Neuronal stem cell (in vitro differentiated cells): ENCODE measurements around the gene MBP.

Source experiments
- DNase-seq: peaks from one replicate; pipeline ENCODE4 v3.0.0-alpha.2; 2013; ENCODE audit warnings: low spot score
- H2AFZ ChIP-seq: one replicate; pipeline ENCODE4 v1.6.1; 2013; ENCODE audit warnings: mild to moderate bottlenecking, low read length, inconsistent platforms
- H2AK5ac ChIP-seq: 2 replicates; pipeline ENCODE4 v1.6.1; 2013; ENCODE audit warnings: low read depth, mild to moderate bottlenecking, inconsistent platforms, low read length, moderate library complexity, mixed read lengths
- H2BK120ac ChIP-seq: 2 replicates; pipeline ENCODE4 v1.6.1; 2013; ENCODE audit warnings: low read depth, mild to moderate bottlenecking, inconsistent platforms, low read length, moderate library complexity, mixed read lengths
- H2BK12ac ChIP-seq: one replicate; pipeline ENCODE4 v1.6.1; 2013; ENCODE audit warnings: low read length, inconsistent platforms
- H2BK15ac ChIP-seq: 2 replicates; pipeline ENCODE4 v1.6.1; 2013; ENCODE audit warnings: mild to moderate bottlenecking, low read length, inconsistent platforms, mixed read lengths
- H2BK5ac ChIP-seq: one replicate; pipeline ENCODE4 v1.6.1; 2013; ENCODE audit warnings: inconsistent platforms, mild to moderate bottlenecking, low read length, moderate library complexity
- H3K14ac ChIP-seq: one replicate; pipeline ENCODE4 v1.6.1; 2013; ENCODE audit warnings: low read length, inconsistent platforms
- H3K18ac ChIP-seq: 2 replicates; pipeline ENCODE4 v1.6.1; 2013; ENCODE audit warnings: low read length, inconsistent platforms
- H3K23ac ChIP-seq: 2 replicates; pipeline ENCODE4 v1.6.1; 2013; ENCODE audit warnings: low read depth, mild to moderate bottlenecking, mixed read lengths, low read length, inconsistent platforms; ENCODE audit not compliant: poor library complexity
- H3K27ac ChIP-seq: replicated peaks from 3 replicates; pipeline ENCODE4 v1.5.1; 2013; ENCODE audit warnings: low read length, inconsistent platforms
- H3K27me3 ChIP-seq, 3 experiments: 2 replicates each; pipeline ENCODE4 v1.6.1; 2013; ENCODE audit warnings: low read length in 3 of 3, mild to moderate bottlenecking in 2 of 3, inconsistent platforms in 1 of 3, low read depth in 1 of 3, mixed read lengths in 1 of 3, moderate library complexity in 1 of 3; ENCODE audit not compliant: control insufficient read depth in 3 of 3, insufficient read depth in 3 of 3
- H3K36me3 ChIP-seq, 2 donors: replicated peaks in 1 of 2; 2 replicates each; pipeline ENCODE4 v1.6.1; 2013; ENCODE audit warnings: low read length in 2 of 2; ENCODE audit not compliant: control insufficient read depth in 2 of 2, insufficient read depth in 2 of 2
- H3K4ac ChIP-seq: 2 replicates; pipeline ENCODE4 v1.6.1; 2013; ENCODE audit warnings: inconsistent platforms, mild to moderate bottlenecking, low read length, moderate library complexity
- H3K4me1 ChIP-seq, 2 donors: 1 replicate in 1 of 2; 2 replicates in 1 of 2; pipeline ENCODE4 v1.6.1; 2013; ENCODE audit warnings: low read length in 2 of 2, low read depth in 1 of 2; ENCODE audit not compliant: control insufficient read depth in 2 of 2, insufficient read depth in 1 of 2
- H3K4me2 ChIP-seq: one replicate; pipeline ENCODE4 v1.6.1; 2013; ENCODE audit warnings: mild to moderate bottlenecking, low read length, inconsistent platforms; ENCODE audit not compliant: insufficient read depth, poor library complexity, severe bottlenecking
- H3K4me3 ChIP-seq, 2 donors: 2 replicates each; pipeline ENCODE4 v1.5.1; 2013; ENCODE audit warnings: low read length in 2 of 2, mild to moderate bottlenecking in 2 of 2, inconsistent platforms in 1 of 2, moderate library complexity in 1 of 2
- H3K79me1 ChIP-seq: one replicate; pipeline ENCODE4 v1.6.1; 2013; ENCODE audit warnings: low read depth, mild to moderate bottlenecking, inconsistent platforms, low read length, moderate library complexity
- H3K9ac ChIP-seq: one replicate; pipeline ENCODE4 v1.6.1; 2013; ENCODE audit warnings: mild to moderate bottlenecking, low read depth, low read length, inconsistent platforms; ENCODE audit not compliant: poor library complexity
- H3K9me3 ChIP-seq, 2 donors: replicated peaks in 1 of 2; 2 replicates each; pipeline versions ENCODE3 to v1.6.1; 2013; ENCODE audit warnings: low read length in 2 of 2, mild to moderate bottlenecking in 2 of 2, inconsistent platforms in 1 of 2, low read depth in 1 of 2, mixed read lengths in 1 of 2, moderate library complexity in 1 of 2; ENCODE audit not compliant: control insufficient read depth in 2 of 2, insufficient read depth in 1 of 2
- H4K8ac ChIP-seq: one replicate; pipeline ENCODE4 v1.6.1; 2013; ENCODE audit warnings: low read depth, mild to moderate bottlenecking, inconsistent platforms, low read length, moderate library complexity
- H4K91ac ChIP-seq: one replicate; pipeline ENCODE4 v1.6.1; 2013; ENCODE audit warnings: low read length, low read depth, mild to moderate bottlenecking, inconsistent platforms; ENCODE audit not compliant: poor library complexity
- WGBS, 2 donors: extraction: QIAGEN DNeasy Blood & Tissue Kit; methylation state at CpG; one replicate each; pipeline ENCODE4 v1.1.7; 2013; ENCODE audit warnings: missing lambda C conversion rate in 2 of 2, mixed read lengths in 1 of 2; ENCODE audit not compliant: insufficient read length in 2 of 2, insufficient replicate concordance in 1 of 2; ENCODE audit errors: extremely low coverage in 2 of 2; 5-methylcytosine and 5-hydroxymethylcytosine counted together

Gene MBP

DNA sequence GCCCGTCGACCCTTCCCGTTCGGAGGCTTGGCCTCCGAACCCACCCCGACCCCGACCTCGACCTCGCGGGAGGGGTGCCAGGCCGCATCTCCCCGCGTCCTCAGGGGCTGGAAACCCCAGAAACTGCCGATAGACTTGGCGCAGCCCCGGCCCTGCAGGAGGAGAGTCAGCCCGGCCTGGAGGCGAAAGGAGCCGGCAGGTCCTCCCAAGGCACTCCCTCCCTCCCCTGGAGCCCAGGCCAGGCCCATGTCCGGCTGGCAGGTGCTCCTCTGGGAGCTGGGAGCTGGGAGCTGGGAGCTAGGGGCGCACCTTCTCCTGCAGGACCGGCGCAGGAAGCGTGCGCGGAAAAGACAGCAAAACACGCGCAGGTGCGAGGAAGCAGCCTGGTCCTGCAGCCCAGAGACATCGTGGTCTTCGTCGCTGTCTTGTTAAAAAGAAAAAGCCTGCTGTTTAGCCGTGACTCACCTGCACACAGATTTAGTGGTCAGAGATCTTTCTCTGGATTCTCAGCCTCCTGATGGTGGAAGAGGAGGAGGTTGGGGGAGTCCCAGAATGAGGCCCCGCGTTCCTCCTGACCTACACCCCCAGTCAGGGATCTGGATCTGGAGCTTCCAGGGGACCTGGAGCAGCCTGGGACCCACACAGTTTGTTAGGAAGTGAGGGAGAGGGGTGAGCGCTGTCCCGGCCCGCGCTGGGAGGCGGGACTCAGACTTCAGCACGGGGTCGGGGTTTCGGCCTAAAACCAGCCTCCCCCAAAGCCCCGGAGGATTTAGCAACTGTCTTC lies 660 bp upstream of the MBP start:
- WGBS, 2 donors = no CpG with 5 or more reads among the region's 44 CpGs
- Histone ChIP-seq H2AK5ac (no peak overlapping the region), H3K27me3 (peaks cover 16 to 82% (median 42%) of the 10 kb centered on the region in 3 experiments), H3K79me1 (no peaks in the 10 kb centered on the region), H3K9me3 (no peaks in the 10 kb centered on the region), H2BK5ac (no peak overlapping the region), H4K8ac (no peak overlapping the region), H2BK15ac (no peak overlapping the region), H4K91ac (no peak overlapping the region), H3K4me2 (peak overlapping the region; percentile 99), H3K36me3 (no peaks in the 10 kb centered on the region), H3K4me1 (peaks cover 0 to 4% of the 10 kb centered on the region in 2 donors), H3K14ac (peak overlapping the region; percentile 90), H2BK120ac (no peak overlapping the region), H3K9ac (peak overlapping the region; percentile 51), H3K18ac (peak overlapping the region; percentile 48), H2BK12ac (no peak overlapping the region), H3K4me3 (peak overlapping the region in 1 of 2 donors; percentile 86), H3K23ac (no peak overlapping the region), H2AFZ (peak overlapping the region; percentile 92), H3K27ac (no peak overlapping the region), H3K4ac (no peak overlapping the region)
- no peak for DNase-seq

DNA sequence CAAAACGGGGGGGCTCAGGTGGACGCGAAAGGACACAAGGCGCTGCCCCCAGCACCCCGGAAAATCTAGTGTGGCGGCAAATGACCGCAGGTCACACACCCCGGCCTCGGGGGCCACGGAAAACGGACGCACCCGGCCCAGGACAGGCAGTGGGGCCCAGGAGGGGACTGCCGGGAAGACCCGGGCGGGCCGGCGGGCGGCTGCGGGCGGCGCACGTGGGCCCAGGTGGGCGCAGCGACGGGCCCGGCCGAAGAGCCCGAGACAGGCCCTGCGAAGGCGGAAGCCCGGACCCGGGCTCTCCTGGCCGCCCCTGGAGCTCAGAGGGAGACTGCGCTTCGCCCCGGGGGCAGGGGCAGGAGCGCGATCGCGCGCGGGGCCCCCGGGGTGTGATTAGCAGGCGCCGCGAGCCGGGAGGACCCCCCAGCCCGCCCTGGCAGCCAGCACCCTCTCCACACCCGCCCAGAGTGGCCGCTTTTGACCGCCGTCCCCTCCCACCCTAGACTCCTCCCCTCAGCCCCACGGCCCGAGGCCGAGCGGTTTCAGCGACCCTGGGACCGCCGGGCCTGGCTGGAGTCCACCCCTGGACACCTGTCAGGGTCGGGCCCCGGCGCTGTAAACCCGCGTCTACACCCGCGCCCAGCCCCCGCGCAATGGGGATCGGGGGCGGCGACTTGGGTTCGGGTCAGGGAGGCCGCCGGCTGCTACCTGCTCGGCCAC lies 773 bp downstream of the MBP start:
- no peak overlapping the region for H2BK5ac ChIP-seq
- peak overlapping the region; percentile 24 to 86 for H3K4me3 ChIP-seq
- peaks cover 16 to 85% (median 42%) of the 10 kb centered on the region in 3 experiments for H3K27me3 ChIP-seq
- H3K14ac ChIP-seq = peak overlapping the region; percentile 21
- no CpG with 5 or more reads among the region's 76 CpGs for WGBS, 2 donors
- no peaks in the 10 kb centered on the region for H3K36me3 ChIP-seq
- H2BK120ac ChIP-seq = no peak overlapping the region
- no peak overlapping the region for H3K4ac ChIP-seq
- no peak for DNase-seq
- no peak overlapping the region for H2BK12ac ChIP-seq
- peak overlapping the region; percentile 99 for H3K4me2 ChIP-seq
- H4K8ac ChIP-seq = no peak overlapping the region
- H3K27ac ChIP-seq = no peak overlapping the region
- H2AK5ac ChIP-seq = no peak overlapping the region
- H2BK15ac ChIP-seq = peak overlapping the region; percentile 42
- H4K91ac ChIP-seq = no peak overlapping the region
- H3K18ac ChIP-seq = peak overlapping the region; percentile 86
- peaks cover 0 to 4% of the 10 kb centered on the region in 2 donors for H3K4me1 ChIP-seq
- no peaks in the 10 kb centered on the region for H3K79me1 ChIP-seq
- H3K23ac ChIP-seq = no peak overlapping the region
- H3K9me3 ChIP-seq = no peaks in the 10 kb centered on the region
- H2AFZ ChIP-seq = peak overlapping the region; percentile 92
- H3K9ac ChIP-seq = peak overlapping the region; percentile 78

DNA sequence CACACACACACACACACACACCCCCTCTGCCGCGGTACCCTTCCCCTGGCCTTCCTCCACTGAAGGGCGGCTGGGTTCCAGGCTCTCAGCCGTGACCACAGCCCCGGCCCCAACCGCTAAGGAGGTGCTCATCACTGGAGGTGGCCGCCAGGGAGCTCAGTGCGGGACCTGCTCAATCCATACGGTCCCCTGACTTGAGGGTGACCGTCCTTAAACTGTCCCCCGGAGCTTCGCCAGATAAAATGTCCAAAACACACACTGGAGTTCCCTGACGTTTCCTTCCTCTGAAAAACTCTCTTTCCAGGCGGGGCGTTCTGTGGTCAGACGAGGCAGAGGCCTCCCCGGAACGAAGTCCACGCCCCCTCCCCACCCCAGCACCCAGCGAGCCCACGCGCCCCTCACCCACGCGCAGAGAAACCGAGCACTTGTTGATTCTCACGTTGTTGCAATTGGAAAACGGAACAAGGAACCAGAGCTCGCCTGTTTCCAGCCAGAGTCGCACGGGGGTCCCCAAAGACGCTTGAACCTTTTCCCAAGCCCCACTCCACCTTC lies 1.4 kb downstream of the MBP start:
- Histone ChIP-seq H3K36me3 (no peaks in the 10 kb centered on the region), H2BK15ac (peak overlapping the region; percentile 42), H2BK5ac (no peak overlapping the region), H3K9me3 (no peaks in the 10 kb centered on the region), H3K79me1 (no peaks in the 10 kb centered on the region), H3K27me3 (peaks cover 16 to 83% (median 42%) of the 10 kb centered on the region in 3 experiments), H3K4ac (no peak overlapping the region), H4K91ac (no peak overlapping the region), H3K27ac (no peak overlapping the region), H3K9ac (no peak overlapping the region), H3K4me3 (peak overlapping the region in 1 of 2 donors; percentile 86), H3K4me2 (peak overlapping the region; percentile 99), H3K4me1 (peaks cover 0 to 4% of the 10 kb centered on the region in 2 donors), H2BK120ac (no peak overlapping the region), H4K8ac (no peak overlapping the region), H2AK5ac (no peak overlapping the region), H3K14ac (peak overlapping the region; percentile 21), H2AFZ (peak overlapping the region; percentile 92), H3K23ac (no peak overlapping the region), H3K18ac (peak overlapping the region; percentile 86), H2BK12ac (no peak overlapping the region)
- no CpG with 5 or more reads among the region's 31 CpGs for WGBS, 2 donors
- no peak for DNase-seq
